SK-N-SH treated with all-trans-retinoic acid at 6 μM for 48 hours (cell line): ENCODE results near the gene ZGPAT.

Experiments
- ATAC-seq: fragments of 200-7000 bp; cut with Tn5 transposase; 3 replicates; pipeline ENCODE4 v1.9.1; 2020; ENCODE audit warnings: mild to moderate bottlenecking, moderate library complexity
- ARNTL ChIP-seq: fragments of 450-650 bp; formaldehyde crosslinking; IDR thresholded peaks from 2 replicates; pipeline ENCODE4 v1.5.0; 2020; ENCODE audit warnings: low read depth, mild to moderate bottlenecking, moderate library complexity, borderline replicate concordance
- BACH2 ChIP-seq: fragments of 250-450 bp; sonication (Bioruptor Pico); IDR thresholded peaks from 2 replicates; pipeline ENCODE4 v1.9.0; 2021; ENCODE audit warnings: mild to moderate bottlenecking, borderline replicate concordance
- CREB5 ChIP-seq: fragments of 250-450 bp; sonication (Bioruptor Pico); IDR thresholded peaks from 2 replicates; pipeline ENCODE4 v1.5.1; 2020; ENCODE audit warnings: low read depth, mild to moderate bottlenecking, moderate library complexity
- CSDC2 ChIP-seq: fragments of 250-450 bp; sonication (Bioruptor Pico); IDR thresholded peaks from 2 replicates; pipeline ENCODE4 v1.5.0; 2020; ENCODE audit warnings: mild to moderate bottlenecking, moderate library complexity
- GLIS3 ChIP-seq: fragments of 250-450 bp; sonication (Bioruptor Pico); IDR thresholded peaks from 2 replicates; pipeline ENCODE4 v1.5.0; 2020; ENCODE audit warnings: mild to moderate bottlenecking, moderate library complexity
- ISL1 ChIP-seq: fragments of 250-450 bp; sonication (Bioruptor Pico); IDR thresholded peaks from 2 replicates; pipeline ENCODE4 v2.1.2; 2022; ENCODE audit warnings: mild to moderate bottlenecking, moderate library complexity
- OSR1 ChIP-seq: fragments of 250-450 bp; sonication (Bioruptor Pico); IDR thresholded peaks from 2 replicates; pipeline ENCODE4 v1.8.0; 2022; ENCODE audit warnings: moderate library complexity, mild to moderate bottlenecking, inconsistent platforms
- PATZ1 ChIP-seq: fragments of 250-450 bp; sonication (Bioruptor Pico); IDR thresholded peaks from 2 replicates; pipeline ENCODE4 v1.8.0; 2020; ENCODE audit warnings: mild to moderate bottlenecking, moderate library complexity, borderline replicate concordance
- PPARA ChIP-seq: fragments of 250-450 bp; sonication (Bioruptor Pico); IDR thresholded peaks from 2 replicates; pipeline ENCODE4 v1.5.0; 2020; ENCODE audit warnings: mild to moderate bottlenecking, borderline replicate concordance
- RARB ChIP-seq: fragments of 250-450 bp; sonication (Bioruptor Pico); IDR thresholded peaks from 2 replicates; pipeline ENCODE4 v1.8.0; 2021; ENCODE audit warnings: mild to moderate bottlenecking, moderate library complexity
- SNAI2 ChIP-seq: fragments of 250-450 bp; sonication (Bioruptor Pico); IDR thresholded peaks from 2 replicates; pipeline ENCODE4 v1.5.0; 2020; ENCODE audit warnings: mild to moderate bottlenecking, moderate library complexity
- TCF4 ChIP-seq: fragments of 250-450 bp; sonication (Bioruptor Pico); IDR thresholded peaks from 2 replicates; pipeline ENCODE4 v1.8.0; 2021; ENCODE audit warnings: mild to moderate bottlenecking, moderate library complexity, borderline replicate concordance
- TOX ChIP-seq: fragments of 250-450 bp; sonication (Bioruptor Pico); IDR thresholded peaks from 2 replicates; pipeline ENCODE4 v1.8.0; 2021; ENCODE audit warnings: mild to moderate bottlenecking, moderate library complexity, borderline replicate concordance
- ZC3H10 ChIP-seq: fragments of 250-450 bp; sonication (Bioruptor Pico); IDR thresholded peaks from 2 replicates; pipeline ENCODE4 v1.5.1; 2021; ENCODE audit warnings: mild to moderate bottlenecking, moderate library complexity
- ZFP3 ChIP-seq: fragments of 250-450 bp; sonication (Bioruptor Pico); IDR thresholded peaks from 2 replicates; pipeline ENCODE4 v1.5.0; 2020; ENCODE audit warnings: mild to moderate bottlenecking, moderate library complexity
- ZFP30 ChIP-seq: fragments of 450-650 bp; formaldehyde crosslinking; IDR thresholded peaks from 2 replicates; pipeline ENCODE4 v1.5.0; 2022; ENCODE audit warnings: mild to moderate bottlenecking, moderate library complexity
- ZNF565 ChIP-seq: fragments of 450-650 bp; formaldehyde crosslinking; conservative IDR thresholded peaks from 2 replicates; pipeline ENCODE4 v1.5.0; 2020; ENCODE audit warnings: low read depth, mild to moderate bottlenecking, moderate library complexity
- ZNF70 ChIP-seq: fragments of 450-650 bp; formaldehyde crosslinking; IDR thresholded peaks from 2 replicates; pipeline ENCODE4 v1.5.0; 2020; ENCODE audit warnings: mild to moderate bottlenecking, moderate library complexity
- ZNF8 ChIP-seq: fragments of 450-650 bp; formaldehyde crosslinking; IDR thresholded peaks from 2 replicates; pipeline ENCODE4 v1.5.0; 2020; ENCODE audit warnings: mild to moderate bottlenecking, moderate library complexity
- TF ChIP-seq, protein P1 (sequence below): fragments of 250-450 bp; sonication (Bioruptor Pico); IDR thresholded peaks from 2 replicates; pipeline ENCODE4 v1.5.1; 2021; ENCODE audit warnings: mild to moderate bottlenecking, moderate library complexity
- TF ChIP-seq, protein P2 (sequence below): fragments of 250-450 bp; sonication (Bioruptor Pico); IDR thresholded peaks from 2 replicates; pipeline ENCODE4 v1.5.0; 2020; ENCODE audit warnings: mild to moderate bottlenecking, moderate library complexity

Gene ZGPAT

DNA sequence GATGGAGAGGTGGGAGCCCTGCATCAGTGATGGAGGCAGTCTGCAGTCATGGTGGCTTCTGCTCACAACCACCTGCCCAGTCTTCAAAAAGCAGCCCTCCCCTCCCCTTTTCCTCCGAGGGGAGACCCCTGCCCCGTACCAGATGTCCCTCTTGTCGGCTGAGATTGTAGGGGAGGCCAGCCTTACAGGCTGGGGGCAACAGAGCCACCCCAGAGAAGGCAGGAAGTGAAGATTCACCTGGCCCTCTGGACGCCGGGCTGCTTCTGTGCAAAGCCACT lies 6.8 kb upstream of the ZGPAT start:
- ATAC-seq: no peak
- no peak for TF ChIP-seq SNAI2

DNA sequence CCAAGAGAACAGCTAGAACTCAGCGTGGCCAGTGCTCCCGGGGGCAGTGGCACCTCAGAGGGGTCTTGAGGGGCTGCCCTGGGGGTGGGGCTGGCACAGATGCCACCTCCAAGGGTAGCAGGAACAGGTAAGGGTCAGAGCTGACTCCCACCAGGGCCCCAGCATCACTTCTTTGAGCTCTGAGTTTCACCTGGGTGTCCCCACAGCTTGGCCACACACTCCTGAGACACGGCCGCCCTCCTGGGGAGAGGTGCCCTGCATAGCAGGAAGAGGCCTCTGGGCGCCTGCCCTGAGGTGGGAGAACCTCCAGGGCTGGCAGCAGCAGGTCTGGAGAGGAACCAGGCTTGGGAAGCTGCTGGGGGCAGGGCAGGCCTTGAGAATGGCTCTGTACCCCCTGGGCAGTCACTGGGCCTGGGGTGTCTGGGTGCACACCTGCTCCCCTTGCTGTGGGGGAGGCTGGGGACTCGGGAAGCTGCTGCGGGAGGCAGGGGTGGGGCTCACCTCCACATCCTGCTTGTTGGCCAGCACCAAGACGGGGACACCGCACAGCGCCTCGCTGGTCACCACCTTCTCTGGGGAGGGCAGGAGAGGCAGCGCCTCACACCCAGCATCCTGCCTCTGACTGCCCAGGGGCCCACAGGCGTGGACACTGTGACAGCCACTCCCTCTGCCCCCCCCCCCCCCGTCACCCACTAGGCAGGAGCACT lies 6.4 kb upstream of the ZGPAT start:
- no peak for TF ChIP-seq OSR1 (CRISPR knock-in tag)
- TF ChIP-seq ZFP30: no peak
- TF ChIP-seq ARNTL (CRISPR knock-in tag): no peak
- TF ChIP-seq BACH2 (CRISPR knock-in tag): no peak
- no peak for TF ChIP-seq GLIS3 (CRISPR knock-in tag)
- TF ChIP-seq TCF4 (CRISPR knock-in tag): no peak
- no peak for TF ChIP-seq ISL1
- TF ChIP-seq SNAI2: no peak
- TF ChIP-seq, protein P1, sequence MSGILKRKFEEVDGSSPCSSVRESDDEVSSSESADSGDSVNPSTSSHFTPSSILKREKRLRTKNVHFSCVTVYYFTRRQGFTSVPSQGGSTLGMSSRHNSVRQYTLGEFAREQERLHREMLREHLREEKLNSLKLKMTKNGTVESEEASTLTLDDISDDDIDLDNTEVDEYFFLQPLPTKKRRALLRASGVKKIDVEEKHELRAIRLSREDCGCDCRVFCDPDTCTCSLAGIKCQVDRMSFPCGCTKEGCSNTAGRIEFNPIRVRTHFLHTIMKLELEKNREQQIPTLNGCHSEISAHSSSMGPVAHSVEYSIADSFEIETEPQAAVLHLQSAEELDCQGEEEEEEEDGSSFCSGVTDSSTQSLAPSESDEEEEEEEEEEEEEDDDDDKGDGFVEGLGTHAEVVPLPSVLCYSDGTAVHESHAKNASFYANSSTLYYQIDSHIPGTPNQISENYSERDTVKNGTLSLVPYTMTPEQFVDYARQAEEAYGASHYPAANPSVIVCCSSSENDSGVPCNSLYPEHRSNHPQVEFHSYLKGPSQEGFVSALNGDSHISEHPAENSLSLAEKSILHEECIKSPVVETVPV: no peak
- no peak for TF ChIP-seq CREB5
- TF ChIP-seq, protein P2, sequence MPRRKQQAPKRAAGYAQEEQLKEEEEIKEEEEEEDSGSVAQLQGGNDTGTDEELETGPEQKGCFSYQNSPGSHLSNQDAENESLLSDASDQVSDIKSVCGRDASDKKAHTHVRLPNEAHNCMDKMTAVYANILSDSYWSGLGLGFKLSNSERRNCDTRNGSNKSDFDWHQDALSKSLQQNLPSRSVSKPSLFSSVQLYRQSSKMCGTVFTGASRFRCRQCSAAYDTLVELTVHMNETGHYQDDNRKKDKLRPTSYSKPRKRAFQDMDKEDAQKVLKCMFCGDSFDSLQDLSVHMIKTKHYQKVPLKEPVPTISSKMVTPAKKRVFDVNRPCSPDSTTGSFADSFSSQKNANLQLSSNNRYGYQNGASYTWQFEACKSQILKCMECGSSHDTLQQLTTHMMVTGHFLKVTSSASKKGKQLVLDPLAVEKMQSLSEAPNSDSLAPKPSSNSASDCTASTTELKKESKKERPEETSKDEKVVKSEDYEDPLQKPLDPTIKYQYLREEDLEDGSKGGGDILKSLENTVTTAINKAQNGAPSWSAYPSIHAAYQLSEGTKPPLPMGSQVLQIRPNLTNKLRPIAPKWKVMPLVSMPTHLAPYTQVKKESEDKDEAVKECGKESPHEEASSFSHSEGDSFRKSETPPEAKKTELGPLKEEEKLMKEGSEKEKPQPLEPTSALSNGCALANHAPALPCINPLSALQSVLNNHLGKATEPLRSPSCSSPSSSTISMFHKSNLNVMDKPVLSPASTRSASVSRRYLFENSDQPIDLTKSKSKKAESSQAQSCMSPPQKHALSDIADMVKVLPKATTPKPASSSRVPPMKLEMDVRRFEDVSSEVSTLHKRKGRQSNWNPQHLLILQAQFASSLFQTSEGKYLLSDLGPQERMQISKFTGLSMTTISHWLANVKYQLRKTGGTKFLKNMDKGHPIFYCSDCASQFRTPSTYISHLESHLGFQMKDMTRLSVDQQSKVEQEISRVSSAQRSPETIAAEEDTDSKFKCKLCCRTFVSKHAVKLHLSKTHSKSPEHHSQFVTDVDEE (CRISPR knock-in tag): no peak
- TF ChIP-seq CSDC2 (CRISPR knock-in tag): no peak
- no peak for TF ChIP-seq ZC3H10
- no peak for ATAC-seq

GRCh38 chr20:63702036-63702665 lies 5.7 kb upstream of the ZGPAT start:
- ATAC-seq: no peak
- TF ChIP-seq TOX (CRISPR knock-in tag): no peak
- TF ChIP-seq ZFP3 (CRISPR knock-in tag): no peak
- TF ChIP-seq ZNF70: no peak
- no peak for TF ChIP-seq ZNF8 (CRISPR knock-in tag)

DNA sequence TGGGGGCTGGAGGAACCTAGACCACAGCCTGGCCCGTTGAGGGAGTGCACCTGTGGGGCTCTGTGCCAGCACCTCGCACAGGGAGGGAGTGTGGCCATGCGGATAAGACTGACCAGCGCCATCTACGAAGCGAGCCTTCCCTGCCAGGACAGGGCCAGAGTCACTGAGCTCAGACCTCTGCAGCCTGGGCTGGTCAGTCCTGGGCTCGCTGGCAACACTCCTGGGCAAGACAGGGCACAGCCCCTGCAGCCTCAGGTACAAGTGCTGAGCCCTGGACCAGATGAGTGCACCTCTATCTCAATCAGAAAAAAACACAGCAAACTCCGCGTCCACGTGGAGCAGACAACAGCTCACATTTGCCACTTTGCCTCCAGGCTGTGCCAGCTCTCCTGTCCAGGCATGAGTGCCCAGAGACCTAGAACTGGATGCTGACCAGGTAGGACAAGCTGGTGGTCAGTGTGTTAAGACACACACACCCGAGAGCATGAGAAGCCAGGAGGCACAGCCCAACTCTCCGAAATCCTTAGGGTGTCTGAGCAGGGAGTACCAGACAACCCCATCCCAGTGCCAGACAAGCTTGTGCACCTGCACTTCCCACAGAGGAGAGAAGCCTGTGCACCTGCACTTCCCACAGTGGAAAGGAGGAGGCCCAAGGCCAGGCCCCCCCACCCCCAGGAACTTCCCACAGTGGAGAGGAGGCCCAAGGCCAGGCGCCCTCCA lies 4.9 kb upstream of the ZGPAT start:
- TF ChIP-seq ZNF565 (no peak), SNAI2 (no peak), GLIS3 (CRISPR knock-in tag) (no peak), PATZ1 (no peak), TCF4 (CRISPR knock-in tag) (no peak), ZNF70 (no peak), ARNTL (CRISPR knock-in tag) (no peak), PPARA (CRISPR knock-in tag) (no peak), TOX (CRISPR knock-in tag) (no peak), RARB (CRISPR knock-in tag) (no peak), CREB5 (no peak), BACH2 (CRISPR knock-in tag) (no peak)
- TF ChIP-seq, protein P2 (CRISPR knock-in tag): no peak
- TF ChIP-seq, all 23 proteins: peak for 0
- no peak for ATAC-seq
